ENCODE results near the gene SNORC.

SNORC gene

GRCh38 chr2:232882505-232883115 lies 12.5 kb downstream of the SNORC start:
- no peak for DNase-seq (ENCODE audit: low read depth in 4 of 4, low spot score in 1 of 4)

GRCh38 chr2:232883116-232883721 lies 13.2 kb downstream of the SNORC start:
- DNase-seq (ENCODE audit: low read depth in 4 of 4, low spot score in 1 of 4), result no peak

- no peak for DNase-seq (ENCODE audit: low read depth in 4 of 4, low spot score in 1 of 4)
Observed at GRCh38 chr2:232884001-232884421, 13.9 kb downstream of the SNORC start.

- DNase-seq (ENCODE audit: low read depth in 4 of 4, low spot score in 1 of 4), result no peak
Observed at GRCh38 chr2:232884549-232885263, 14.6 kb downstream of the SNORC start.

- no peak for DNase-seq (ENCODE audit: low read depth in 4 of 4, low spot score in 1 of 4)
Observed at GRCh38 chr2:232885264-232885961, 15.3 kb downstream of the SNORC start.

- DNase-seq (ENCODE audit: low read depth in 4 of 4, low spot score in 1 of 4), result no peak
Observed at GRCh38 chr2:232886176-232886575, 16.1 kb downstream of the SNORC start.

- DNase-seq (ENCODE audit: low read depth in 4 of 4, low spot score in 1 of 4), result no peak
Observed at GRCh38 chr2:232886632-232887031, 16.6 kb downstream of the SNORC start.

GRCh38 chr2:232887171-232887850 lies 17.2 kb downstream of the SNORC start:
- no peak for DNase-seq (ENCODE audit: low read depth in 4 of 4, low spot score in 1 of 4)

- no peak for DNase-seq (ENCODE audit: low read depth in 4 of 4, low spot score in 1 of 4)
Observed at GRCh38 chr2:232888099-232888836, 18.2 kb downstream of the SNORC start.

GRCh38 chr2:232888839-232889529 lies 18.9 kb downstream of the SNORC start:
- no peak for DNase-seq (ENCODE audit: low read depth in 4 of 4, low spot score in 1 of 4)

- DNase-seq (ENCODE audit: low read depth in 4 of 4, low spot score in 1 of 4), result no peak
Observed at GRCh38 chr2:232889876-232890401, 19.9 kb downstream of the SNORC start.

- DNase-seq (ENCODE audit: low read depth in 4 of 4, low spot score in 1 of 4), result no peak
Observed at GRCh38 chr2:232890536-232890895, 20.5 kb downstream of the SNORC start.

GRCh38 chr2:232890896-232891601 lies 21.0 kb downstream of the SNORC start:
- no peak for DNase-seq (ENCODE audit: low read depth in 4 of 4, low spot score in 1 of 4)

- DNase-seq (ENCODE audit: low read depth in 4 of 4, low spot score in 1 of 4), result no peak
Observed at GRCh38 chr2:232891621-232892071, 21.6 kb downstream of the SNORC start.

GRCh38 chr2:232892221-232892620 lies 22.2 kb downstream of the SNORC start:
- DNase-seq (ENCODE audit: low read depth in 4 of 4, low spot score in 1 of 4), result no peak

- DNase-seq (ENCODE audit: low read depth in 4 of 4, low spot score in 1 of 4), result no peak
Observed at GRCh38 chr2:232892843-232893242, 22.8 kb downstream of the SNORC start.

- no peak for DNase-seq (ENCODE audit: low read depth in 4 of 4, low spot score in 1 of 4)
Observed at GRCh38 chr2:232893834-232894233, 23.8 kb downstream of the SNORC start.

- no peak for DNase-seq (ENCODE audit: low read depth in 4 of 4, low spot score in 1 of 4)
Observed at GRCh38 chr2:232894251-232894650, 24.2 kb downstream of the SNORC start.

- DNase-seq (ENCODE audit: low read depth in 4 of 4, low spot score in 1 of 4), result no peak
Observed at GRCh38 chr2:232894746-232895145, 24.7 kb downstream of the SNORC start.
